ENCODE data around the gene PNMA8B.
"Not testable (repeated sequence)": the region's sequence is repeated elsewhere in the genome, so short reads cannot be mapped to it uniquely, and the experiment has no call there.

Gene PNMA8B

DNA sequence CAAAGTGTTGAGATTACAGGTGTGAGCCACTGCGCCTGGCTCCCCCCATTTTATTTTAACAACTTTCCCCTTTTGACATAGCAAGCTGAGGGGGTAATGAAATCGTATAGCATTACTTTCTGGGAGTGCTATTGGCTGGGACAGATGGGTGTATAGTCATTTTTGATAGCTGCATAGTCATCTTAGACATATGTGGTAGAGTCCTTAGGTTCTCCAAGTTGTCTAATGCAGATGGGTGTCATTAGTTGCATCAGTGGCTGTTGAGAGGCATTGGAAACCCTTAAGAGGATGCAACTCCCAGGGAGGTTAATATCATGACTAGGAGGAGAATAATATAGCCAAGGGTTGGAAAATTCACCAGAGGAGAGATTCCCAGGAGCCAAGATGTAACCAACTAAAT is 28.6 kb upstream of the PNMA8B start:
- no peaks in the 10 kb centered on the region for H3K27me3 Mint-ChIP-seq (ENCODE audit: low read depth)
- H3K27ac Mint-ChIP-seq, result no peak overlapping the region
- no peaks in the 10 kb centered on the region for H3K36me3 Mint-ChIP-seq (ENCODE audit: low read depth)
- no peaks in the 10 kb centered on the region for H3K9me3 Mint-ChIP-seq
- TF ChIP-seq, protein P1, sequence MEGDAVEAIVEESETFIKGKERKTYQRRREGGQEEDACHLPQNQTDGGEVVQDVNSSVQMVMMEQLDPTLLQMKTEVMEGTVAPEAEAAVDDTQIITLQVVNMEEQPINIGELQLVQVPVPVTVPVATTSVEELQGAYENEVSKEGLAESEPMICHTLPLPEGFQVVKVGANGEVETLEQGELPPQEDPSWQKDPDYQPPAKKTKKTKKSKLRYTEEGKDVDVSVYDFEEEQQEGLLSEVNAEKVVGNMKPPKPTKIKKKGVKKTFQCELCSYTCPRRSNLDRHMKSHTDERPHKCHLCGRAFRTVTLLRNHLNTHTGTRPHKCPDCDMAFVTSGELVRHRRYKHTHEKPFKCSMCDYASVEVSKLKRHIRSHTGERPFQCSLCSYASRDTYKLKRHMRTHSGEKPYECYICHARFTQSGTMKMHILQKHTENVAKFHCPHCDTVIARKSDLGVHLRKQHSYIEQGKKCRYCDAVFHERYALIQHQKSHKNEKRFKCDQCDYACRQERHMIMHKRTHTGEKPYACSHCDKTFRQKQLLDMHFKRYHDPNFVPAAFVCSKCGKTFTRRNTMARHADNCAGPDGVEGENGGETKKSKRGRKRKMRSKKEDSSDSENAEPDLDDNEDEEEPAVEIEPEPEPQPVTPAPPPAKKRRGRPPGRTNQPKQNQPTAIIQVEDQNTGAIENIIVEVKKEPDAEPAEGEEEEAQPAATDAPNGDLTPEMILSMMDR (IDR thresholded peaks at IDR 0.05; ENCODE audit: unreplicated experiment in 3 of 3), result no peak
- peaks cover 8% of the 10 kb centered on the region for H3K4me1 Mint-ChIP-seq
- no peak overlapping the region for H3K4me3 Mint-ChIP-seq

DNA sequence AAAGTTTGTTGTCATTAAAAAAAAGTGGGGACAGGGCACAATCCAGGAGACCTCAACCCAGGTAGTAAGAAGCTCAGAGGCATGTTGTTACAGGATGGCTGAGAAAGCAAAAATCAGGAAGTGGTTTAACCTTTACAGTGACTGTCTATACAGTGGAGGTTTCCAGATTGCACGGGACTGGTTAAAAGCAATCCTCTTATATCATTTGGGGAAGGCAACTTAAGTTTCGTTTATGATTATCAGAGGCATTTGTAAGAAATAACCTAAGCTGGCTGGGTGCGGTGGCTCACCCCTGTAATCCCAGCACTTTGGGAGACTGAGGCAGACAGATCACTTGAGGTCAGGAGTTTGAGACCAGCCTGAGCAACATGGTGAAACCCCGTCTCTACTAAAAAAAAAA is 27.3 kb upstream of the PNMA8B start:
- H3K9me3 Mint-ChIP-seq; H3K4me1 Mint-ChIP-seq; H3K27ac Mint-ChIP-seq; H3K4me3 Mint-ChIP-seq; H3K27me3 Mint-ChIP-seq (ENCODE audit: low read depth); H3K36me3 Mint-ChIP-seq (ENCODE audit: low read depth): not testable (repeated sequence)

DNA sequence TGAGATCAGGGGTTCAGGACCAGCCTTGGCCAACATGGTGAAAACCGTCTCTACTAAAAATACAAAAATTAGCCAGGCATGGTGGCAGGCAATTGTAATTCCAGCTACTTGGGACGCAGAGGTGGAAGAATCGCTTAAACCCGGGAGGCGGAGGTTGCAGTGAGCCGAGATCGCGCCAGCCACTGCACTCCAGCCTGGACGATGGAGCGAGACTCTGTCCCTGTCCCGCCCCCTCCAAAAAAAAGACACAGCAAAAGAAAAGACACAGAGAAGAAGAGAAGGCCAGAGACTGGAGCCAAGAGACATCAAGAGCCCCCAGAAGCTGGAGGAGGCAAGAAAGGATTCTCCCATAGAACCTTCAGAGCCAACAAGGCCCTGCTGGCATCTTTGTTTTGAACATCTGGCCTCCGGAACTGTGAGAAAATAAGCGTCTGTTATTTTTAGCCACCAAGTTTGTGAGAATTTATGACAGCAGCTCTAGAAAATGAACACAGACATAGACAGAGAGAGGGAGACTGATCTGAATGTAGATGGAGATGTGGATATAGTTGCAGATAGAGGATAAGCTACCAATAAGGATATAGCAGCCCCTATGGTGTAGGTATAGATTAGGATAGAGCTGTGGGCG is 25.7 kb upstream of the PNMA8B start:
- Mint-ChIP-seq H3K4me1 (no peaks in the 10 kb centered on the region), H3K27ac (no peak overlapping the region), H3K9me3 (no peaks in the 10 kb centered on the region), H3K4me3 (no peak overlapping the region), H3K27me3 (ENCODE audit: low read depth) (no peaks in the 10 kb centered on the region), H3K36me3 (ENCODE audit: low read depth) (no peaks in the 10 kb centered on the region)
- TF ChIP-seq, protein P1 (IDR thresholded peaks at IDR 0.05; ENCODE audit: unreplicated experiment in 3 of 3), result no peak

DNA sequence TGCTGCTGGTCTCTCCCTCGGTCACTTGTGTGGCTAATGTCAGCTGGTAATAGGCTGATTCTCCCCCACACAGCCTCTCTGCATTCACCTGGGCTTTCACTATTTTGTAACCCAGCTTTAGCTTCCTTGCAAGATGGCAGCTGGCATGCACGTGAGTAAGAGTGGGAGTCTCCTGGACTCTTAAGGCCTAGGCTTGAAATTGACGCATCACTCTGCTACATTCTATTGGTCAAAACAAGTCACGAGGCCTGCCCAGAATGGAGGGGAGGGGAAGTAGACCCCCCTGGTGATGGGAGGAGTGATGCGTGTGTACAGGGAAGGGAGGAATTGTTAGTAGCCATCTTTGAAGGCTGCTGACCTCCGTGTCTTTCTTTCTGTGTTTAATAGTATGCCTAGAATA is 24.9 kb upstream of the PNMA8B start:
- Mint-ChIP-seq H3K9me3 (no peaks in the 10 kb centered on the region), H3K4me1 (no peaks in the 10 kb centered on the region), H3K4me3 (no peak overlapping the region), H3K27me3 (ENCODE audit: low read depth) (peaks cover 3% of the 10 kb centered on the region), H3K36me3 (ENCODE audit: low read depth) (no peaks in the 10 kb centered on the region), H3K27ac (no peak overlapping the region)
- TF ChIP-seq, protein P1 (IDR thresholded peaks at IDR 0.05; ENCODE audit: unreplicated experiment in 3 of 3), result no peak

DNA sequence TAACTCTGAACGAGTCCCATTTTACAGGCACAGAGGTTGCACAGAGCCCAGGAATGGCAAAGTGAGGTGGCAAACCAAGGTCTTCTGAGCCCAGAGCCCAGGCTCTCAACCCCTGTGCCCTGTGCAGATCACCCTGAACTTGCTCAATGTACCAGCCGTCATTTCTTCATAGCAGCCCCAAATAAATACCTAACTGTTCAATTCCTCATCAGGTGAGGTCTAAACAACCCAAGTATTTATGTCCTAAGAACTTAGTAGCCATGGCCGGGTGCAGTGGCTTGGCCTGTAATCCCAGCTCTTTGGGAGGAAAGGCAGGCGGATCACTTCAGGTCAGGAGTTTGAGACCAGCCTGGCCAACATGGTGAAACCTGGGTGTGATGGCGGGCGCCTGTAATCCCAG is 21.8 kb upstream of the PNMA8B start:
- Mint-ChIP-seq H3K36me3 (ENCODE audit: low read depth) (no peaks in the 10 kb centered on the region), H3K27me3 (ENCODE audit: low read depth) (peaks cover 18% of the 10 kb centered on the region), H3K27ac (no peak overlapping the region), H3K9me3 (no peaks in the 10 kb centered on the region), H3K4me3 (no peak overlapping the region), H3K4me1 (peaks cover 5% of the 10 kb centered on the region)
- TF ChIP-seq, protein P1 (IDR thresholded peaks at IDR 0.05; ENCODE audit: unreplicated experiment in 3 of 3), result no peak

DNA sequence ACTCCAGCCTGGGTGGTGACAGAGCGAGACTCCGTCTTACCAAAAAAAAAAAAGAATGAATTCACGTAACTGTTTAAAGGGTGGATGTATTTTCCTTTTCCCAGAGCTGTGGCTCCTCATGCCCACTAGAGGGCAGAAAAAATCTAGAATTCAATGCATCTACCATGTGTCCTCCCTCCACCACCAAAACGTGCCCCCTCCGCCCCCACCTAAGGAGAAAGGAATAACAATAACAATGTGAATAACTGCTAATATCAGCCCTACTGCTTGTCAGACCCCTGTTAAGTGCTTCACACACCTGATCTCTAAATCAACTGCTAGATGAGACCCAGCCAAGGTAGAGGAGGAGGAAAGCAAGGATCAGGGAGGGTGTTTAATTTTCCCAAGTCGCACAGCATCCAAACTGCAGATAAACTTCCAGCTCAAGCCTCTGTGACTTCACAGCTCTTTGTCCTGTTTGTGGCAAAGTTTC is 20.2 kb upstream of the PNMA8B start:
- Mint-ChIP-seq H3K4me1 (peaks cover 5% of the 10 kb centered on the region), H3K27me3 (ENCODE audit: low read depth) (peaks cover 18% of the 10 kb centered on the region), H3K27ac (no peak overlapping the region), H3K9me3 (peaks cover 5% of the 10 kb centered on the region), H3K36me3 (ENCODE audit: low read depth) (no peaks in the 10 kb centered on the region), H3K4me3 (no peak overlapping the region)
- TF ChIP-seq, protein P1 (IDR thresholded peaks at IDR 0.05; ENCODE audit: unreplicated experiment in 3 of 3), result peak; percentile 60 to 70 (median 66)
